SK-N-SH (cell line): ENCODE measurements around the gene MRPL49. TPM values are rescaled to one million over a fixed set of nuclear protein-coding genes. Genes with fewer than 3 reads are reported as not detected.

Experiments
- CTCF ChIA-PET: fragments of 300-600, 350-600 bp; formaldehyde crosslinking; extraction: SDS; loops from one replicate; lab custom pipeline; 2021; lab: Yijun Ruan, JAX
- POLR2A ChIA-PET: fragments of 350-600 bp; sonication (Branson Sonifier 250); formaldehyde crosslinking; extraction: SDS; loops from one replicate; lab custom pipeline; 2020; ENCODE audit warnings: antibody characterized with exemption, inconsistent platforms; lab: Yijun Ruan, JAX
- DNase-seq: peaks from one replicate; pipeline ENCODE4 v3.0.0; 2012
- H2AFZ ChIP-seq: fragments of 200-600 bp; sonication (generic); 2 replicates; pipeline ENCODE4 v1.8.1; 2016; ENCODE audit warnings: antibody characterized with exemption, mild to moderate bottlenecking, low read depth
- H3F3A ChIP-seq: fragments of 200-600 bp; sonication (generic); replicated peaks from 2 replicates; pipeline ENCODE3; 2016; ENCODE audit warnings: antibody characterized with exemption, mild to moderate bottlenecking; ENCODE audit not compliant: insufficient read depth
- H3K27ac ChIP-seq, 2 experiments: fragments of 200-500 bp in 1 of 2; fragments of 200-600 bp in 1 of 2; sonication (Bioruptor generic) in 1 of 2; sonication (generic), shearing (Covaris generic) in 1 of 2; 2 replicates each; pipeline versions ENCODE4 v1.5.1 to v1.6.1; 2014 to 2016; ENCODE audit warnings: low read depth in 2 of 2, inconsistent platforms in 1 of 2, low read length in 1 of 2, mild to moderate bottlenecking in 1 of 2, mixed read lengths in 1 of 2
- H3K27me3 ChIP-seq: fragments of 200-600 bp; sonication (generic), shearing (Covaris generic); 2 replicates; pipeline ENCODE4 v1.6.1; 2016; ENCODE audit warnings: mixed run types; ENCODE audit not compliant: insufficient read depth
- H3K36me3 ChIP-seq, 2 experiments: fragments of 200-500 bp in 1 of 2; fragments of 200-600 bp in 1 of 2; sonication (Bioruptor generic) in 1 of 2; sonication (generic) in 1 of 2; replicated peaks in 1 of 2; 2 replicates each; pipeline versions ENCODE3 to v1.5.1; 2014 to 2016; ENCODE audit warnings: low read length in 1 of 2, mild to moderate bottlenecking in 1 of 2; ENCODE audit not compliant: insufficient read depth in 2 of 2, control insufficient read depth in 1 of 2
- H3K4me1 ChIP-seq, 2 experiments: fragments of 200-500 bp in 1 of 2; fragments of 200-600 bp in 1 of 2; sonication (Bioruptor generic) in 1 of 2; sonication (generic), shearing (Covaris generic) in 1 of 2; 2 replicates each; pipeline versions ENCODE4 v1.5.1 to v1.6.1; 2014 to 2016; ENCODE audit warnings: low read depth in 1 of 2, low read length in 1 of 2, mixed run types in 1 of 2; ENCODE audit not compliant: insufficient read depth in 2 of 2, control insufficient read depth in 1 of 2
- H3K4me2 ChIP-seq: fragments of 200-600 bp; sonication (generic), shearing (Covaris generic); 2 replicates; pipeline ENCODE4 v1.6.1; 2017; ENCODE audit warnings: mixed run types
- H3K4me3 ChIP-seq, 2 experiments: fragments of 200-500 bp in 1 of 2; fragments of 200-600 bp in 1 of 2; sonication (Bioruptor generic) in 1 of 2; sonication (generic), shearing (Covaris generic) in 1 of 2; 2 replicates each; pipeline versions ENCODE4 v1.5.1 to v1.8.1; 2014 to 2016; ENCODE audit warnings: low read depth in 2 of 2, inconsistent platforms in 1 of 2, low read length in 1 of 2, mild to moderate bottlenecking in 1 of 2, mixed read lengths in 1 of 2, moderate library complexity in 1 of 2
- H3K79me2 ChIP-seq: fragments of 200-600 bp; sonication (generic); 2 replicates; pipeline ENCODE4 v1.8.1; 2017; ENCODE audit warnings: mild to moderate bottlenecking; ENCODE audit not compliant: insufficient read depth
- H3K9ac ChIP-seq: fragments of 200-600 bp; sonication (generic); 2 replicates; pipeline ENCODE4 v1.6.1; 2017; ENCODE audit warnings: mixed run types
- H3K9me2 ChIP-seq: fragments of 200-600 bp; sonication (generic); 2 replicates; pipeline ENCODE4 v1.6.1; 2017; ENCODE audit warnings: mixed run types
- H3K9me3 ChIP-seq: fragments of 200-600 bp; sonication (generic); 2 replicates; pipeline ENCODE4 v1.6.1; 2017; ENCODE audit warnings: mixed run types, mild to moderate bottlenecking, moderate library complexity
- H4K20me1 ChIP-seq: fragments of 200-600 bp; sonication (generic); 2 replicates; pipeline ENCODE4 v1.6.1; 2017; ENCODE audit warnings: mild to moderate bottlenecking, mixed run types; ENCODE audit not compliant: insufficient read depth
- ELF1 ChIP-seq: IDR thresholded peaks from 2 replicates; pipeline ENCODE4 v1.4.0; 2012
- EP300 ChIP-seq, 2 experiments: IDR thresholded peaks; 2 replicates each; pipeline versions ENCODE4 v1.4.0 to v1.6.1; 2012; ENCODE audit warnings: borderline replicate concordance in 1 of 2, low read depth in 1 of 2, low read length in 1 of 2
- EZH2phosphoT487 ChIP-seq: fragments of 200-600 bp; sonication (generic); IDR thresholded peaks from 2 replicates; pipeline ENCODE4 v1.6.1; 2017; ENCODE audit warnings: low read depth, mixed run types, mild to moderate bottlenecking, antibody characterized with exemption, moderate library complexity, borderline replicate concordance
- RAD21 ChIP-seq: IDR thresholded peaks from 2 replicates; pipeline ENCODE4 v1.6.1; 2012; ENCODE audit warnings: mild to moderate bottlenecking, low read length
- RFX5 ChIP-seq: IDR thresholded peaks from 2 replicates; pipeline ENCODE4 v1.6.1; 2012; ENCODE audit warnings: mild to moderate bottlenecking, improper control_type of control experiment, low read length
- SMC3 ChIP-seq: IDR thresholded peaks from 2 replicates; pipeline ENCODE4 v1.6.1; 2012; ENCODE audit warnings: low read depth, low read length, improper control_type of control experiment
- TEAD4 ChIP-seq: IDR thresholded peaks from 2 replicates; pipeline ENCODE4 v1.4.0; 2012; ENCODE audit warnings: mild to moderate bottlenecking, borderline replicate concordance; ENCODE audit not compliant: insufficient read depth
- YY1 ChIP-seq: IDR thresholded peaks from 2 replicates; pipeline ENCODE4 v1.4.0; 2012; ENCODE audit warnings: low read depth, mild to moderate bottlenecking
- WGBS: methylation state at CpG from one replicate; pipeline ENCODE4 v1.1.6; 2017; ENCODE audit warnings: low lambda C conversion rate; 5-methylcytosine and 5-hydroxymethylcytosine counted together
- polyA plus RNA-seq, 3 experiments: library from polyadenylated mRNA; depleted of rRNA; stranded (reverse); fragments of >200 nt; gene quantifications; 2 replicates each; pipeline ENCODE4 v1.2.3, GENCODE V29; 2012
- TF ChIP-seq, protein P1 (sequence below): IDR thresholded peaks from 2 replicates; pipeline ENCODE4; 2012
- TF ChIP-seq, protein P2 (sequence below): fragments of 150-350 bp; IDR thresholded peaks from 2 replicates; pipeline ENCODE4 v1.6.1; 2017; ENCODE audit warnings: antibody characterized with exemption, low read length, low read depth, borderline replicate concordance
- TF ChIP-seq, protein P3 (sequence below): IDR thresholded peaks from 2 replicates; pipeline ENCODE4 v1.4.0; 2012; ENCODE audit warnings: low read depth
- TF ChIP-seq, protein P4 (sequence below): fragments of 200-600 bp; sonication (generic); IDR thresholded peaks from 2 replicates; pipeline ENCODE4 v1.6.1; 2017; ENCODE audit warnings: antibody characterized with exemption, mild to moderate bottlenecking, moderate library complexity

Gene MRPL49
- polyA plus RNA-seq, 1 of the 3 experiments (the other 2 are of a cell fraction): 56.7 TPM

DNA sequence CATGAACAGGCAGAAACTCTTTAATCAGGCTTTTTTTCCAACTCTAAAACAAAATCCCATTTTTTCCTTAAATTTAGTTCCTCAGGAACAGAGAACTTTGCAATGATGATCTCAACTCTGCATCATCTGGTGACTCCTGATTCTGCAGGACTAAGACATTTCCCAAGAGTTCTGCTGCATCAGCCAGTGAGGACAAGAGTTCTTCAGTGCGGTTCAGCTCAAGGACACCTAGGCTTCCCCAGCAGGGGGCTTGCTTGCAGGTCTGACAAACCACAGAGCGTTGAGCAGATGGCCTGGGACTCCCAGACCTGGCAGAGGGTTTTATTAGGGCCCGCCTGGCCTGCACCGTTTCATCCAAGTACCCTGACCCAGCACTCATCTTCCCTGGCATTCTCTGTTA lies 44.7 kb upstream of the MRPL49 start:
- Histone ChIP-seq H3F3A (peaks cover 13% of the 10 kb centered on the region), H3K79me2 (peaks cover 51% of the 10 kb centered on the region), H3K9ac (no peak overlapping the region), H3K4me1 (no peaks in the 10 kb centered on the region; a peak in 1 of 4 replicates), H2AFZ (no peak overlapping the region), H3K4me3 (no peak overlapping the region), H3K4me2 (no peak overlapping the region), H3K27me3 (no peaks in the 10 kb centered on the region), H3K27ac (no peak overlapping the region), H3K9me2 (no peaks in the 10 kb centered on the region), H3K9me3 (no peaks in the 10 kb centered on the region), H3K36me3 (peaks cover 0 to 10% of the 10 kb centered on the region in 2 experiments), H4K20me1 (no peaks in the 10 kb centered on the region; the same call in 1 of the 2 replicates)
- WGBS: 85% methylated on average over 4 of the region's 4 CpGs
- CTCF ChIA-PET: interaction anchor here (1.2 to 1.6 kb wide), 4 partner anchors 8 to 233 kb away, joined by 3 to 6 read pairs (median 4); partner anchors contain the start of genes ARL2 and CDC42BPG
- peak; percentile 27 for DNase-seq
- POLR2A ChIA-PET: no interaction called here
- TF ChIP-seq, protein P1, sequence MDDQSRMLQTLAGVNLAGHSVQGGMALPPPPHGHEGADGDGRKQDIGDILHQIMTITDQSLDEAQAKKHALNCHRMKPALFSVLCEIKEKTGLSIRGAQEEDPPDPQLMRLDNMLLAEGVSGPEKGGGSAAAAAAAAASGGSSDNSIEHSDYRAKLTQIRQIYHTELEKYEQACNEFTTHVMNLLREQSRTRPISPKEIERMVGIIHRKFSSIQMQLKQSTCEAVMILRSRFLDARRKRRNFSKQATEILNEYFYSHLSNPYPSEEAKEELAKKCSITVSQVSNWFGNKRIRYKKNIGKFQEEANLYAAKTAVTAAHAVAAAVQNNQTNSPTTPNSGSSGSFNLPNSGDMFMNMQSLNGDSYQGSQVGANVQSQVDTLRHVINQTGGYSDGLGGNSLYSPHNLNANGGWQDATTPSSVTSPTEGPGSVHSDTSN: no peak
- no peak for TF ChIP-seq EP300 (IDR thresholded peaks at IDR 0.05; ENCODE audit: borderline replicate concordance in 1 of 2, low read depth in 1 of 2, low read length in 1 of 2)
- TF ChIP-seq, protein P2, sequence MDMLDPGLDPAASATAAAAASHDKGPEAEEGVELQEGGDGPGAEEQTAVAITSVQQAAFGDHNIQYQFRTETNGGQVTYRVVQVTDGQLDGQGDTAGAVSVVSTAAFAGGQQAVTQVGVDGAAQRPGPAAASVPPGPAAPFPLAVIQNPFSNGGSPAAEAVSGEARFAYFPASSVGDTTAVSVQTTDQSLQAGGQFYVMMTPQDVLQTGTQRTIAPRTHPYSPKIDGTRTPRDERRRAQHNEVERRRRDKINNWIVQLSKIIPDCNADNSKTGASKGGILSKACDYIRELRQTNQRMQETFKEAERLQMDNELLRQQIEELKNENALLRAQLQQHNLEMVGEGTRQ: no peak
- no peak for TF ChIP-seq RFX5
- no peak for TF ChIP-seq ELF1
- no peak for TF ChIP-seq SMC3
- TF ChIP-seq, protein P3, sequence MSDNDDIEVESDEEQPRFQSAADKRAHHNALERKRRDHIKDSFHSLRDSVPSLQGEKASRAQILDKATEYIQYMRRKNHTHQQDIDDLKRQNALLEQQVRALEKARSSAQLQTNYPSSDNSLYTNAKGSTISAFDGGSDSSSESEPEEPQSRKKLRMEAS: no peak
- no peak for TF ChIP-seq TEAD4

DNA sequence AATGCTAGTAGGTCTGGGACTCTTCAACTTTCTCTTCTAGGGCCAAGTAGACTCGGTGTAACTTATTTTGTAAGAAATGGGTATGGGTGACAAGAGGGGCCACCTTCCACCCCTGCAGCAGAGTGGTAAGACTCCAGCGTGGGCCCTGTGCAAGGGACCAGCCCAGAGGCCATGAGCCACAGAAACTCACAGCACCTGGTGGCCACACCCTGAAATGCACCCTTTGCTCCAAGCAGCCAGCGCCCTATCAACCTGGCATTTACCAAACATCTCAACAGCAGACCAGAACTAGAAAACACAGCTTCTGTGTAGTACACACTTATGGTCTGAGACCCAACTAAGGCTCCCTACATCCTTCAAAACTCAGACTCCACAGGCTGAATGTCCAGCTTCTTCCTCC lies 44.0 kb upstream of the MRPL49 start:
- DNase-seq: peak; percentile 68
- Histone ChIP-seq H3F3A (peaks cover 13% of the 10 kb centered on the region), H3K36me3 (peaks cover 0 to 10% of the 10 kb centered on the region in 2 experiments), H3K4me3 (no peak overlapping the region; a peak in 1 of 4 replicates), H2AFZ (no peak overlapping the region; the same call in 1 of the 2 replicates), H3K4me1 (peaks cover 0 to 7% of the 10 kb centered on the region in 2 experiments; a peak in 2 of 4 replicates), H3K79me2 (peaks cover 58% of the 10 kb centered on the region), H3K9me2 (no peaks in the 10 kb centered on the region), H3K27me3 (no peaks in the 10 kb centered on the region), H3K27ac (no peak overlapping the region), H4K20me1 (no peaks in the 10 kb centered on the region; the same call in 1 of the 2 replicates), H3K9ac (no peak overlapping the region), H3K4me2 (no peak overlapping the region), H3K9me3 (no peaks in the 10 kb centered on the region)
- 77% methylated on average over 2 of the region's 3 CpGs for WGBS
- ChIA-PET POLR2A (no interaction called here), CTCF (interaction anchor here (0.9 to 1.6 kb wide), 4 partner anchors 8 to 234 kb away, joined by 3 to 6 read pairs (median 4); partner anchors contain the start of genes ARL2 and CDC42BPG)
- TF ChIP-seq, protein P4, sequence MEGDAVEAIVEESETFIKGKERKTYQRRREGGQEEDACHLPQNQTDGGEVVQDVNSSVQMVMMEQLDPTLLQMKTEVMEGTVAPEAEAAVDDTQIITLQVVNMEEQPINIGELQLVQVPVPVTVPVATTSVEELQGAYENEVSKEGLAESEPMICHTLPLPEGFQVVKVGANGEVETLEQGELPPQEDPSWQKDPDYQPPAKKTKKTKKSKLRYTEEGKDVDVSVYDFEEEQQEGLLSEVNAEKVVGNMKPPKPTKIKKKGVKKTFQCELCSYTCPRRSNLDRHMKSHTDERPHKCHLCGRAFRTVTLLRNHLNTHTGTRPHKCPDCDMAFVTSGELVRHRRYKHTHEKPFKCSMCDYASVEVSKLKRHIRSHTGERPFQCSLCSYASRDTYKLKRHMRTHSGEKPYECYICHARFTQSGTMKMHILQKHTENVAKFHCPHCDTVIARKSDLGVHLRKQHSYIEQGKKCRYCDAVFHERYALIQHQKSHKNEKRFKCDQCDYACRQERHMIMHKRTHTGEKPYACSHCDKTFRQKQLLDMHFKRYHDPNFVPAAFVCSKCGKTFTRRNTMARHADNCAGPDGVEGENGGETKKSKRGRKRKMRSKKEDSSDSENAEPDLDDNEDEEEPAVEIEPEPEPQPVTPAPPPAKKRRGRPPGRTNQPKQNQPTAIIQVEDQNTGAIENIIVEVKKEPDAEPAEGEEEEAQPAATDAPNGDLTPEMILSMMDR: peak; percentile 64
- no peak for TF ChIP-seq EZH2phosphoT487
- TF ChIP-seq YY1: no peak
- peak; percentile 55 for TF ChIP-seq RAD21
- TF ChIP-seq SMC3: peak; percentile 54
